HG02981 (cell line): ENCODE measurements around the gene WDR5.

Experiments
- ATAC-seq: cut with Tn5 transposase; IDR thresholded peaks from one replicate; pipeline ENCODE4 v1.9.1; 2021; ENCODE audit warnings: mild to moderate bottlenecking, moderate library complexity; ENCODE audit not compliant: unreplicated experiment

Gene WDR5

DNA sequence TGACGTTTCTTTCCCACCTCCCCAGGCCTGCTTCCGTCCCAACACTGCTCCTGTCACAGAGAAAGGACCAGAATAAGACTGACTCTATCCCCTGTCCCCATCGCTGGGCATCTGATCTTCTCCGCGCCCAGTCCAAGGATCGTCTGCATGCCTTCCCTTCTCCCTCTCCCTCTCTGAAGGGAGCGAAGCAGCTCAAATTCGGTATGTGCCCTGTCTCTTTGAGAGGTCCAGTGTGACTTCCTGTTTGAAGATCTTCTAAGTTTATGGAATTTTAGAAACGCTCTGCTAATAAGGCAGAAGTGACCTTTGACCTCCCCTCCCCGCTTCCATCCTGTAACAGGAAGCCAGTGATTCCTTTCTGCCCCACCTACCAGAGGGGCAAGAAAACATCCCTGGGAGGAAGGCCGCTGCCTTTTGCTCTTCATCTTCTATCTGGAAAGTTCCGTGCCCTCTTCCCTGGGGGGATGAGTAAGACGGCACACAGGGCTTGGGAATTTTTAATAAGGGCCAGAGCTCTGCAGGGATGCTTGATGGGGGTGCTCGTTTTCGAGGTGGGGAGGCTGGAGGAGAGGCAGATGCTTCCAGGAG lies 69.2 kb downstream of the WDR5 start:
- ATAC-seq, result no peak

DNA sequence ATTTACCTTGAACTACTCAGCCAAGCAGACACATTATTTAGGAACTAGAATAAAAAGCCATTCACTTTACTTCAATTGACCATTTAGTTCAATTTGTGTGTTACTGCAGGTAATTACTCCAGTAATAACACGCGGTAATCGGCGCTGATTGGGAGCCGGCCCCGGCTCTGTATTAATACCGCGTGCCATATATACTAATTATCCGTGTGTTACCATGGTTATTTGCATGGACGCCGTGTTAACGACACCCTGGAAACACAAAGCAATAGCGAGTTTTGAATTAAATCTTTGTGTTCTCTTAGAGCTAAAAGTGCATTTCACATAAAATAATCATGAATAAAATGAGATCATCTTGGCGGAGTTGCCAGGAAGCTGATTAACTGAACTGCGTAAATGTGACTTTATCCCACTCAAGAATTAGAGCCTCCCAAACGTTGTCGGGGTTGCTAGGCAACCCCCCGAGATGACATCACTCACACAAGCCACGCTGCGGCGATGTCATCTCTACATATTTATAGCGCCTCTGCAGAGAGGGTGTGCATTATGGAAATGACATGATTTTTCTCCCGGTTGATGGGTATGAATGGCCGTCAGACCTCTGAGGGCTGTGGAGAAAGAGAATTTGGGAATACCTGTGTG lies 69.9 kb downstream of the WDR5 start:
- ATAC-seq, result no peak

- no peak for ATAC-seq
Measured at GRCh38 chr9:134206311-134207300, 70.7 kb downstream of the WDR5 start.

- ATAC-seq, result no peak
Measured at GRCh38 chr9:134208310-134208841, 72.5 kb downstream of the WDR5 start.

DNA sequence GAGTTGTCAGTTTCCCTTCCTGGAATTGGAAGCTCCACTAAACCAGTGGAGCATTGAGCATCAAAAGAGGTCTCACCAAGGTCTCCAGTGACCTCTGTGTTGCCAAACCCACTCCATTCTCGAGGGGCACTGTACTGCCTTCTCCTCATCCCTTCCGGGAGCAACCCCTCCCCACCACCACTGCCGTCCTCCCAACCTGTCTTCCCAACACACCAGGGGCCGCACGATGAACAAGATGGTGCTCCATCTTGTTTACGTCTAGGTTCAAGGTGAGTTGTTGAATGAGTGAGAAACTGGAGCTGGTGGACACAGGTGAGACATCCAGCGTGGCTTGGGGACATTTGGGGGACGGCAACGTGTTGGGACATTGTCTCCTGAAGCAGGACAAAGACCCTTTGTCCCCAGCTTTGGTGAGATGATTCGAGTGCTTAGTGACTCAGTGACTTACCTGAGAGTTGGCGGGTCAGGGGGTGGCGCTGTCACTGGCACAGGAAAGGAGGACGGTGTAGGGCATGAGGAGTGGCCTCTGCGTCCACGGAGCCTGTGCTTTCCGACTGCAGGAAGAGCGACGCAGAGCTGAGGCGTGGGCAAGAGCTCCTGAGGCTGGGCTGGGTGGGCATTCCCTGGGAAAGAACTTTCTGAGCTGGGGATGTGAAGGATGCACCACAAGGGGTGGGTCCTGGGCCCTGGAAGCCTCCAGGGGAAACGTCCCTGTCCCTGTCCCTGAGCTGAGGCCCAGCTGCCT lies 73.3 kb downstream of the WDR5 start:
- ATAC-seq, result no peak
